Measurements from ENCODE around the gene ELK3. TPM values are rescaled to one million over a fixed set of nuclear protein-coding genes. Genes with fewer than 3 reads are reported as not detected.
A peak's percentile ranks its signal among the peaks of the same experiment; 100 is the strongest.

Gene ELK3
- total RNA-seq, 4 donors from 2014 or later = 19.8 to 55.4 (median 31.8) TPM

GRCh38 chr12:96166765-96167164 lies 27.4 kb upstream of the ELK3 start:
- TF ChIP-seq CTCF (IDR thresholded peaks at IDR 0.05) = no peak
- TF ChIP-seq POLR2A (IDR thresholded peaks at IDR 0.05) = no peak
- no peaks in the 10 kb centered on the region for H3K27me3 ChIP-seq
- H3K4me3 ChIP-seq (replicated peaks in 1 of 3) = no peak overlapping the region
- peak overlapping the region in 1 of 3 donors; percentile 51 for H3K27ac ChIP-seq
- no peaks in the 10 kb centered on the region for H3K9me3 ChIP-seq
- peaks cover 0 to 4% of the 10 kb centered on the region in 2 donors for H3K4me1 ChIP-seq
- DNase-seq = no peak
- WGBS, 2 donors = 90 to 94% methylated on average over 2 of the region's 2 CpGs
- intact Hi-C loops (cut with DNase I) = no loop called here
- H3K36me3 ChIP-seq = no peaks in the 10 kb centered on the region

- WGBS, 2 donors = 94 to 97% methylated on average over 1 of the region's 1 CpG
- no peak for DNase-seq
- Histone ChIP-seq H3K27ac (peak overlapping the region in 2 of 3 donors; percentile 28 to 51), H3K4me1 (peaks cover 0 to 4% of the 10 kb centered on the region in 2 donors), H3K36me3 (no peaks in the 10 kb centered on the region), H3K9me3 (no peaks in the 10 kb centered on the region), H3K4me3 (replicated peaks in 1 of 3) (no peak overlapping the region), H3K27me3 (no peaks in the 10 kb centered on the region)
- intact Hi-C loops (cut with DNase I) = no loop called here
- TF ChIP-seq CTCF (IDR thresholded peaks at IDR 0.05) = no peak
- TF ChIP-seq POLR2A (IDR thresholded peaks at IDR 0.05) = no peak
Measured at GRCh38 chr12:96167492-96167891, 26.7 kb upstream of the ELK3 start.

- no peaks in the 10 kb centered on the region for H3K9me3 ChIP-seq
- no peak for DNase-seq
- intact Hi-C loops (cut with DNase I) = no loop called here
- H3K4me1 ChIP-seq = peaks cover 0 to 4% of the 10 kb centered on the region in 2 donors
- H3K36me3 ChIP-seq = no peaks in the 10 kb centered on the region
- H3K4me3 ChIP-seq (replicated peaks in 1 of 3) = no peak overlapping the region
- no peak overlapping the region for H3K27ac ChIP-seq
- H3K27me3 ChIP-seq = no peaks in the 10 kb centered on the region
- TF ChIP-seq CTCF (IDR thresholded peaks at IDR 0.05) (no peak), POLR2A (IDR thresholded peaks at IDR 0.05) (no peak)
- 64 to 71% methylated on average over 9 of the region's 9 CpGs for WGBS, 2 donors
Measured at GRCh38 chr12:96170328-96170727, 23.8 kb upstream of the ELK3 start.

GRCh38 chr12:96170762-96171161 lies 23.4 kb upstream of the ELK3 start:
- H3K9me3 ChIP-seq = no peaks in the 10 kb centered on the region
- WGBS, 2 donors = 78% methylated on average over 5 of the region's 5 CpGs
- H3K36me3 ChIP-seq = no peaks in the 10 kb centered on the region
- DNase-seq = no peak
- intact Hi-C loops (cut with DNase I) = no loop called here
- H3K27ac ChIP-seq = no peak overlapping the region
- TF ChIP-seq CTCF (IDR thresholded peaks at IDR 0.05) (no peak), POLR2A (IDR thresholded peaks at IDR 0.05) (no peak)
- H3K4me3 ChIP-seq (replicated peaks in 1 of 3) = no peak overlapping the region
- H3K27me3 ChIP-seq = no peaks in the 10 kb centered on the region
- H3K4me1 ChIP-seq = peaks cover 0 to 4% of the 10 kb centered on the region in 2 donors

GRCh38 chr12:96171905-96172304 lies 22.3 kb upstream of the ELK3 start:
- no peaks in the 10 kb centered on the region for H3K9me3 ChIP-seq
- H3K27me3 ChIP-seq = no peaks in the 10 kb centered on the region
- intact Hi-C loops (cut with DNase I) = no loop called here
- no peak overlapping the region for H3K4me3 ChIP-seq (replicated peaks in 1 of 3)
- DNase-seq = peak; percentile 68 to 70
- peaks cover 0 to 4% of the 10 kb centered on the region in 2 donors for H3K4me1 ChIP-seq
- no peaks in the 10 kb centered on the region for H3K36me3 ChIP-seq
- TF ChIP-seq POLR2A (IDR thresholded peaks at IDR 0.05) (no peak), CTCF (IDR thresholded peaks at IDR 0.05) (no peak)
- no peak overlapping the region for H3K27ac ChIP-seq
- 27 to 37% methylated on average over 3 of the region's 3 CpGs for WGBS, 2 donors

Measured in thyroid gland (tissue), 4 donors.